RKO (cell line): ENCODE measurements around the gene CACNA1C.
"Not testable (repeated sequence)": the region's sequence is repeated elsewhere in the genome, so short reads cannot be mapped to it uniquely, and the experiment has no call there.

Experiments used
- DNase-seq: peaks from one replicate; pipeline ENCODE4 v3.0.0-alpha.2; 2016; ENCODE audit warnings: low spot score

The CACNA1C gene

GRCh38 chr12:2488596-2488995 is 435.8 kb downstream of the CACNA1C start:
- DNase-seq: no peak

GRCh38 chr12:2489275-2489674 is 436.5 kb downstream of the CACNA1C start:
- no peak for DNase-seq

- no peak for DNase-seq
These were observed 438.0 kb downstream of the CACNA1C start for GRCh38 chr12:2490831-2491230.

GRCh38 chr12:2491349-2491748 is 438.6 kb downstream of the CACNA1C start:
- DNase-seq: not testable (repeated sequence)

GRCh38 chr12:2492236-2492635 is 439.4 kb downstream of the CACNA1C start:
- no peak for DNase-seq

- no peak for DNase-seq
These were observed 440.3 kb downstream of the CACNA1C start for GRCh38 chr12:2493086-2493485.

GRCh38 chr12:2494486-2495192 is 441.9 kb downstream of the CACNA1C start:
- DNase-seq: no peak

GRCh38 chr12:2495417-2496112 is 442.8 kb downstream of the CACNA1C start:
- DNase-seq: no peak

- no peak for DNase-seq
These were observed 446.2 kb downstream of the CACNA1C start for GRCh38 chr12:2498964-2499500.

GRCh38 chr12:2501464-2502191 is 448.8 kb downstream of the CACNA1C start:
- no peak for DNase-seq

- no peak for DNase-seq
These were observed 450.2 kb downstream of the CACNA1C start for GRCh38 chr12:2503036-2503435.

- no peak for DNase-seq
These were observed 451.0 kb downstream of the CACNA1C start for GRCh38 chr12:2503762-2504161.

- no peak for DNase-seq
These were observed 451.8 kb downstream of the CACNA1C start for GRCh38 chr12:2504577-2504976.

GRCh38 chr12:2507814-2508213 is 455.0 kb downstream of the CACNA1C start:
- DNase-seq: no peak

GRCh38 chr12:2509137-2509536 is 456.4 kb downstream of the CACNA1C start:
- no peak for DNase-seq

GRCh38 chr12:2510045-2510444 is 457.3 kb downstream of the CACNA1C start:
- no peak for DNase-seq

GRCh38 chr12:2513141-2514037 is 460.6 kb downstream of the CACNA1C start:
- DNase-seq: no peak

GRCh38 chr12:2514038-2514340 is 461.2 kb downstream of the CACNA1C start:
- no peak for DNase-seq

GRCh38 chr12:2520722-2521246 is 468.0 kb downstream of the CACNA1C start:
- no peak for DNase-seq

- no peak for DNase-seq
These were observed 470.5 kb downstream of the CACNA1C start for GRCh38 chr12:2523317-2523716.

- no peak for DNase-seq
These were observed 471.1 kb downstream of the CACNA1C start for GRCh38 chr12:2523844-2524243.

GRCh38 chr12:2526371-2526770 is 473.6 kb downstream of the CACNA1C start:
- no peak for DNase-seq
